Spleen (tissue), 7 donors: ENCODE data around the gene LORICRIN.
"Not testable (repeated sequence)": the region's sequence is repeated elsewhere in the genome, so short reads cannot be mapped to it uniquely, and the experiment has no call there.

Experiments used
- POLR2A ChIP-seq, 3 donors: fragments of 450-650 bp; IDR thresholded peaks; one replicate each; pipeline ENCODE4 v1.5.1; 2017; ENCODE audit warnings: antibody characterized with exemption in 3 of 3, mild to moderate bottlenecking in 1 of 3
- POLR2AphosphoS5 ChIP-seq, 3 donors: sonication (generic); formaldehyde crosslinking; IDR thresholded peaks; one replicate each; pipeline ENCODE4 v1.5.1; 2017; ENCODE audit warnings: antibody characterized with exemption in 3 of 3
- TF ChIP-seq, protein P1 (sequence below), 11 experiments: fragments of 200-600 bp in 7 of 11; fragments of 450-650 bp in 4 of 11; sonication (generic) in 4 of 11; IDR thresholded peaks in 8 of 11; conservative IDR thresholded peaks in 3 of 11; 1 replicate in 7 of 11; 2 replicates in 4 of 11; pipeline versions ENCODE4 v1.4.0 to v1.8.0; 2016 to 2021; ENCODE audit warnings: antibody characterized with exemption in 11 of 11, inconsistent platforms in 4 of 11, mild to moderate bottlenecking in 1 of 11
- donor health status: DM: no; HTN: no; CAD: no; lungs with moderate emphysema.
- donor health status: DM: no; HTN: no; CAD: no.
- donor health status: DM: no; HTN: no; CAD: no.

DNA sequence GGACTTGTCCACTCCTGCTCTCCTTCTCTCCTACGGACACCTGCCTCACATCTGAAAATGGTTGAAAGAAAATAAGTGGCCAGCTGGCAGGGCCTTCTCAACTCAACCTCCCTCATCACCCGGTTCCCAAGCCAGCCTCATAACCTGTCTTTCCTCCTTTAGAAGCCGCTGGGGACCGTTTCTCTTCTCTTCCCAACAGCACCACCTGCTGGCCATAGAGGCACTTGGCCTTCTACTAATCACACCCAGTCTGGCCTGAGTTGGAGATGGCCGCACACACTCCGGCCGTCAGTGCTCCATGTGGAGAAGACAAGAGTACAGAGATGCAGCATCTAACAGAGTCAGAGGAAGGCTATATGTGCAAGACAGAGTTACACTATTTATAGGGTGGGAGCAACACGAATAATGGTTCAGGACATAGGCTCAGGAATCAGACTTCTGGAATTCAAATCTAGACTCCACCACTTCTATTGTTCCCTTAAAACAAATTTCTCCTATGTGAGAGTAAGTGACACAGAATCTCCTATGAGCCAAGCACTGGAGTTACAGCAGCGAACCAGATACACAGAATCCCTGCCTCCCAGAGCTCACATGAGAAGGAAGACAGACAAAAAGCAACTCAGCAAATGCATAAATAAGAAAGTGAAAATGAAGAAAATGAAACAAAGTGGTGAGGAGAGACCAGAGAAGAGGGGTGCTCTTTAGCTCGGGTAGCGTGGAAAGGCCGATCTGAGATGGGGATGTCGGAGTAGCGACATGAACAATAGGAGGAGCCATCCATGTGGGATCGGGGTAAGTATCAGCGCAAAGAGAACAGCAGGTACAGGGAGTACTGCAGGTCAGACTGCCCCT, 36.2 kb upstream of the LORICRIN start:
- TF ChIP-seq, protein P1, sequence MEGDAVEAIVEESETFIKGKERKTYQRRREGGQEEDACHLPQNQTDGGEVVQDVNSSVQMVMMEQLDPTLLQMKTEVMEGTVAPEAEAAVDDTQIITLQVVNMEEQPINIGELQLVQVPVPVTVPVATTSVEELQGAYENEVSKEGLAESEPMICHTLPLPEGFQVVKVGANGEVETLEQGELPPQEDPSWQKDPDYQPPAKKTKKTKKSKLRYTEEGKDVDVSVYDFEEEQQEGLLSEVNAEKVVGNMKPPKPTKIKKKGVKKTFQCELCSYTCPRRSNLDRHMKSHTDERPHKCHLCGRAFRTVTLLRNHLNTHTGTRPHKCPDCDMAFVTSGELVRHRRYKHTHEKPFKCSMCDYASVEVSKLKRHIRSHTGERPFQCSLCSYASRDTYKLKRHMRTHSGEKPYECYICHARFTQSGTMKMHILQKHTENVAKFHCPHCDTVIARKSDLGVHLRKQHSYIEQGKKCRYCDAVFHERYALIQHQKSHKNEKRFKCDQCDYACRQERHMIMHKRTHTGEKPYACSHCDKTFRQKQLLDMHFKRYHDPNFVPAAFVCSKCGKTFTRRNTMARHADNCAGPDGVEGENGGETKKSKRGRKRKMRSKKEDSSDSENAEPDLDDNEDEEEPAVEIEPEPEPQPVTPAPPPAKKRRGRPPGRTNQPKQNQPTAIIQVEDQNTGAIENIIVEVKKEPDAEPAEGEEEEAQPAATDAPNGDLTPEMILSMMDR (IDR thresholded peaks at IDR 0.05 in 8 of 11, conservative IDR thresholded peaks at IDR 0.05 in 3 of 11): peak in 10 of 11 experiments; percentile 42 to 80 (median 70)
- TF ChIP-seq POLR2A, POLR2AphosphoS5 (IDR thresholded peaks at IDR 0.05): not testable (repeated sequence)
